Tibial nerve (tissue), 4 donors: ENCODE results near the gene FMN1. TPM values are rescaled to one million over a fixed set of nuclear protein-coding genes. Genes with fewer than 3 reads are reported as not detected.

Experiments used
- DNase-seq, 2 donors: peaks; one replicate each; pipeline ENCODE4 v3.0.0-alpha.2; 2019; ENCODE audit warnings: low spot score in 2 of 2
- H3K27ac ChIP-seq, 4 donors: fragments of 200-600 bp; sonication (generic) in 3 of 4; one replicate each; pipeline ENCODE4 v1.5.1; 2017 to 2019; ENCODE audit warnings: mild to moderate bottlenecking in 1 of 4
- H3K27me3 ChIP-seq, 2 donors: fragments of 200-600 bp; sonication (generic) in 1 of 2; one replicate each; pipeline versions ENCODE4 v1.5.1 to v1.6.0; 2017 to 2019
- H3K36me3 ChIP-seq, 3 donors: fragments of 200-600 bp; sonication (generic); one replicate each; pipeline ENCODE4 v1.5.1; 2018 to 2019
- H3K4me1 ChIP-seq, 4 donors: fragments of 200-600 bp; sonication (generic) in 3 of 4; one replicate each; pipeline ENCODE4 v1.5.1; 2017 to 2019
- H3K4me3 ChIP-seq, 4 donors: fragments of 200-600 bp; sonication (generic) in 3 of 4; one replicate each; pipeline ENCODE4 v1.5.1; 2017 to 2019; ENCODE audit warnings: mild to moderate bottlenecking in 1 of 4, moderate library complexity in 1 of 4
- H3K9me3 ChIP-seq, 4 donors: fragments of 200-600 bp; sonication (generic) in 3 of 4; one replicate each; pipeline ENCODE4 v1.5.1; 2017 to 2019
- CTCF ChIP-seq, 5 experiments: fragments of 200-600 bp in 3 of 5; fragments of 450-650 bp in 2 of 5; sonication (generic) in 3 of 5; IDR thresholded peaks; one replicate each; pipeline ENCODE4 v1.5.1; 2016 to 2019; ENCODE audit warnings: antibody characterized with exemption in 5 of 5, mild to moderate bottlenecking in 3 of 5, moderate library complexity in 2 of 5
- EP300 ChIP-seq, 2 donors: sonication (generic); formaldehyde crosslinking; IDR thresholded peaks; one replicate each; pipeline ENCODE4 v1.6.1; 2017; ENCODE audit warnings: antibody characterized with exemption in 2 of 2, mild to moderate bottlenecking in 1 of 2
- POLR2A ChIP-seq, 2 donors: fragments of 450-650 bp; IDR thresholded peaks; one replicate each; pipeline ENCODE4 v1.6.1; 2017; ENCODE audit warnings: antibody characterized with exemption in 2 of 2, mild to moderate bottlenecking in 2 of 2, moderate library complexity in 2 of 2
- WGBS, 2 donors: methylation state at CpG; one replicate each; pipeline ENCODE4 v1.1.5; 2018; 5-methylcytosine and 5-hydroxymethylcytosine counted together
- total RNA-seq, 4 donors: library from RNA; depleted of rRNA; stranded (reverse); fragments of >200 nt; gene quantifications; one replicate each; pipeline ENCODE4 v1.1.0, GENCODE V29; 2016

The FMN1 gene
- total RNA-seq, 4 donors from 2014 or later: 15.1 to 62.1 (median 20.7) TPM

GRCh38 chr15:33083232-33084081, 111.1 kb downstream of the FMN1 start:
- H3K9me3 ChIP-seq: no peaks in the 10 kb centered on the region
- no peak overlapping the region for H3K27ac ChIP-seq
- no peak for TF ChIP-seq EP300 (IDR thresholded peaks at IDR 0.05)
- TF ChIP-seq CTCF (IDR thresholded peaks at IDR 0.05): no peak
- no peak for TF ChIP-seq POLR2A (IDR thresholded peaks at IDR 0.05)
- no peaks in the 10 kb centered on the region for H3K36me3 ChIP-seq
- H3K27me3 ChIP-seq: no peaks in the 10 kb centered on the region
- DNase-seq: no peak
- H3K4me1 ChIP-seq: no peaks in the 10 kb centered on the region
- 47% methylated on average over 6 of the region's 6 CpGs for WGBS, 2 donors
- no peak overlapping the region for H3K4me3 ChIP-seq

DNA sequence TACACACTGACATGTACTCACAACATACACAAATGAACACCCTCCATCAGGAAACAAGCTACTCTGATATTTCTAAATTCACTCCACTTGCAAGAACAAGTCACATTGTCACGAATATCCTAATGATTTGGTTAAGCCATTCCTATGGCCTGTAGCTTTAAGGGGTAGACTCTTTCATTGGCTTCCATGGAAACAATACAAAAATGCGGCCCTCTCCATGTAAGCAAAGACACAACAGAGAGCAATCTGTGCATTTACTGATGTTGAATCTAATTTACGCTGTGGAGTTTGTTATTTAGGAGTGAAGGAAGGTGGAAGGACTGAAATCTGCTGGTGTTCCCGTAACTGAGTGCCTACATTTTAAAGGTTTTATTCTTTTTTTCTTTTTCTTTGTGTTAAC, 114.5 kb downstream of the FMN1 start:
- Histone ChIP-seq H3K27me3 (no peaks in the 10 kb centered on the region), H3K36me3 (no peaks in the 10 kb centered on the region), H3K4me1 (no peaks in the 10 kb centered on the region), H3K4me3 (no peak overlapping the region), H3K27ac (no peak overlapping the region), H3K9me3 (no peaks in the 10 kb centered on the region)
- WGBS, 2 donors: 50 to 56% methylated on average over 4 of the region's 4 CpGs
- DNase-seq: no peak
- TF ChIP-seq EP300 (IDR thresholded peaks at IDR 0.05): no peak

DNA sequence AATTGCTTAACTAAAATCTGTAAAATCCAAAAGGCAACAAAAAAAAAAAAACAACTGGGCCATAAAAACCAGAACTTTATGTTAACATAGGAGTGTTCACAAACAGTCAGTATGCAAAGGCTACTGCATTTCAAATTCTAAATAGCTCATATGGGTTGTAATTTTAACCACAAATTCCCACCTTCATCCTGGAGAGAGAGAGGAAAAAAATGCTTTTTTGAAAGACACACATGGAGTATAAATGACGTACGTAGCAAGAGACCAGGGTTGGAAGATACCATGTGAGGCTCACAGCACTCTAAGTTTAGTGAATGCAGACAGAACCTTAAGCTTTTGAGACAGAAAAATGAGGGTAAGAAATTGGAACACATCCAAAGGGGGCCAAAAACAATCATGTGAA, 115.9 kb downstream of the FMN1 start:
- H3K9me3 ChIP-seq: no peaks in the 10 kb centered on the region
- TF ChIP-seq EP300 (IDR thresholded peaks at IDR 0.05) (no peak), POLR2A (IDR thresholded peaks at IDR 0.05) (no peak), CTCF (IDR thresholded peaks at IDR 0.05) (no peak)
- no peaks in the 10 kb centered on the region for H3K4me1 ChIP-seq
- H3K27ac ChIP-seq: no peak overlapping the region
- no peaks in the 10 kb centered on the region for H3K36me3 ChIP-seq
- no peak for DNase-seq
- no peak overlapping the region for H3K4me3 ChIP-seq
- H3K27me3 ChIP-seq: no peaks in the 10 kb centered on the region
- 88 to 93% methylated on average over 2 of the region's 2 CpGs for WGBS, 2 donors

GRCh38 chr15:33076937-33077336, 117.6 kb downstream of the FMN1 start:
- Histone ChIP-seq H3K36me3 (no peaks in the 10 kb centered on the region), H3K4me3 (no peak overlapping the region), H3K9me3 (no peaks in the 10 kb centered on the region), H3K27me3 (no peaks in the 10 kb centered on the region), H3K27ac (no peak overlapping the region), H3K4me1 (no peaks in the 10 kb centered on the region)
- DNase-seq: no peak
- no peak for TF ChIP-seq CTCF (IDR thresholded peaks at IDR 0.05)
- no peak for TF ChIP-seq EP300 (IDR thresholded peaks at IDR 0.05)
- TF ChIP-seq POLR2A (IDR thresholded peaks at IDR 0.05): no peak
- 77 to 88% methylated on average over 7 of the region's 7 CpGs for WGBS, 2 donors

DNA sequence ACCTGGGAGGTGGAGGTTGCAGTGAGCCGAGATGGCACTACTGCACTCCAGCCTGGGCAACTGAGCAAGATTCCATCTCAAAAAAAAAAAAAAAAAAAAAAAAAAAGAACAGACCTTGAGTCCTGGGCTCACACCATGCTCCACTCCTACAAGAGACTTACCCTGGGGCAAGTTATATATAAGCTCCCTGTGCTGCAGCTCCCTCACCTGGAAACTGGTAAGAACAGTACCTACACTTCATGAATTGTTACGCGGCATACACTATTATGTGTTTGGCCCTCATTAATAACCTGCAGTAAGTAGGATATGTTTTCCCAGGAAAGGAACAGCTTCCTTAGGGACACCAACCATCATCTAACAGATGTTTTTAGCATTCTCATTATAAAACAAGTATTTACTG, 119.6 kb downstream of the FMN1 start:
- H3K27ac ChIP-seq: no peak overlapping the region
- H3K27me3 ChIP-seq: no peaks in the 10 kb centered on the region
- no peak overlapping the region for H3K4me3 ChIP-seq
- no peaks in the 10 kb centered on the region for H3K9me3 ChIP-seq
- no peak for TF ChIP-seq POLR2A (IDR thresholded peaks at IDR 0.05)
- no peak for TF ChIP-seq CTCF (IDR thresholded peaks at IDR 0.05)
- no peak for TF ChIP-seq EP300 (IDR thresholded peaks at IDR 0.05)
- DNase-seq: no peak
- WGBS, 2 donors: 74% methylated on average over 3 of the region's 3 CpGs
- no peaks in the 10 kb centered on the region for H3K4me1 ChIP-seq
- no peaks in the 10 kb centered on the region for H3K36me3 ChIP-seq
